ENCODE results near the gene SNX5.

The SNX5 gene

GRCh38 chr20:17911927-17912326 lies 56.7 kb downstream of the SNX5 start:
- no peak for DNase-seq

GRCh38 chr20:17910828-17911294 lies 57.7 kb downstream of the SNX5 start:
- no peak for DNase-seq

GRCh38 chr20:17909869-17910321 lies 58.7 kb downstream of the SNX5 start:
- no peak for DNase-seq

- DNase-seq = no peak
Measured at GRCh38 chr20:17905544-17905943, 63.0 kb downstream of the SNX5 start.

- no peak for DNase-seq
Measured at GRCh38 chr20:17904027-17904426, 64.6 kb downstream of the SNX5 start.

- no peak for DNase-seq
Measured at GRCh38 chr20:17902531-17903083, 66.0 kb downstream of the SNX5 start.

- no peak for DNase-seq
Measured at GRCh38 chr20:17901971-17902370, 66.6 kb downstream of the SNX5 start.

GRCh38 chr20:17898548-17898994 lies 70.0 kb downstream of the SNX5 start:
- peak; percentile 9 to 17 for DNase-seq

GRCh38 chr20:17897566-17898307 lies 70.9 kb downstream of the SNX5 start:
- DNase-seq = no peak

GRCh38 chr20:17896771-17897369 lies 71.7 kb downstream of the SNX5 start:
- DNase-seq = no peak

GRCh38 chr20:17896193-17896723 lies 72.3 kb downstream of the SNX5 start:
- DNase-seq = no peak

- DNase-seq = peak in 1 of 2 donors; percentile 4
Measured at GRCh38 chr20:17895641-17896171, 72.9 kb downstream of the SNX5 start.

- DNase-seq = no peak
Measured at GRCh38 chr20:17893445-17893844, 75.1 kb downstream of the SNX5 start.

GRCh38 chr20:17892189-17892938 lies 76.2 kb downstream of the SNX5 start:
- DNase-seq = no peak
